Transverse colon (tissue), 4 donors: ENCODE measurements around the gene ERMARD. TPM values are rescaled to one million over a fixed set of nuclear protein-coding genes. Genes with fewer than 3 reads are reported as not detected.
A peak's percentile ranks its signal among the peaks of the same experiment; 100 is the strongest.

Experiments
- DNase-seq: peaks from one replicate; pipeline ENCODE4 v3.0.0-alpha.2; 2019
- H3K27ac ChIP-seq, 4 donors: fragments of 200-600 bp; sonication (generic); 2 replicates each; pipeline ENCODE4 v1.5.1; 2016 to 2018; ENCODE audit warnings: inconsistent platforms in 4 of 4
- H3K27me3 ChIP-seq: fragments of 200-600 bp; sonication (generic); 2 replicates; pipeline ENCODE4 v1.5.1; 2017; ENCODE audit warnings: inconsistent platforms
- H3K36me3 ChIP-seq, 4 donors: fragments of 200-600 bp; sonication (generic); 2 replicates each; pipeline ENCODE4 v1.5.1; 2017 to 2019; ENCODE audit warnings: inconsistent platforms in 4 of 4
- H3K4me1 ChIP-seq, 4 donors: fragments of 200-600 bp; sonication (generic); 2 replicates each; pipeline ENCODE4 v1.5.1; 2017 to 2020; ENCODE audit warnings: inconsistent platforms in 4 of 4
- H3K4me3 ChIP-seq, 4 donors: fragments of 200-600 bp; sonication (generic); 1 replicate in 1 of 4; 2 replicates in 3 of 4; pipeline versions ENCODE4 v1.5.1 to v1.6.1; 2017 to 2019; ENCODE audit warnings: inconsistent platforms in 4 of 4
- H3K9me3 ChIP-seq, 2 donors: fragments of 200-600 bp; sonication (generic); 2 replicates each; pipeline ENCODE4 v1.5.1; 2017 to 2019; ENCODE audit warnings: inconsistent platforms in 2 of 2
- EP300 ChIP-seq: sonication (generic); formaldehyde crosslinking; IDR thresholded peaks from one replicate; pipeline ENCODE4 v1.6.1; 2017; ENCODE audit warnings: antibody characterized with exemption, low read depth
- POLR2A ChIP-seq: fragments of 450-650 bp; IDR thresholded peaks from one replicate; pipeline ENCODE4 v1.6.1; 2016; ENCODE audit warnings: antibody characterized with exemption, mild to moderate bottlenecking, moderate library complexity
- POLR2AphosphoS5 ChIP-seq, 3 donors: sonication (generic); formaldehyde crosslinking; IDR thresholded peaks; one replicate each; pipeline ENCODE4 v1.6.1; 2016; ENCODE audit warnings: antibody characterized with exemption in 3 of 3
- WGBS, 2 donors: methylation state at CpG; one replicate each; pipeline ENCODE4 v1.1.5; 2018; ENCODE audit warnings: low coverage in 1 of 2; 5-methylcytosine and 5-hydroxymethylcytosine counted together
- in situ Hi-C, 4 donors: fragments of 200-750 bp; cut with MboI; loops; one replicate each; pipeline versions ENCODE4 v1.15.0 to v1.15.1; 2017; ENCODE audit warnings: low sequenced_read_pairs in 3 of 4, low pct_ligation_motif_present in 1 of 4, low pct_unique_long_range_greater_than_20kb in 1 of 4
- intact Hi-C: fragments of 100-400 bp; cut with DNase I; formaldehyde crosslinking; loops from one replicate; pipeline ENCODE4 v1.15.1; 2023; ENCODE audit warnings: low total_unique reads
- total RNA-seq, 4 donors: library from RNA; depleted of rRNA; stranded (reverse); fragments of >200 nt; gene quantifications; one replicate each; pipeline ENCODE4 v1.1.0, GENCODE V29; 2016
- TF ChIP-seq, protein P1 (sequence below), 5 experiments: fragments of 200-600 bp in 3 of 5; fragments of 450-650 bp in 2 of 5; sonication (generic) in 3 of 5; IDR thresholded peaks; 1 replicate in 2 of 5; 2 replicates in 3 of 5; pipeline ENCODE4 v1.5.1; 2016 to 2017; ENCODE audit warnings: antibody characterized with exemption in 5 of 5, inconsistent platforms in 3 of 5, mild to moderate bottlenecking in 2 of 5, moderate library complexity in 1 of 5

Gene ERMARD
- total RNA-seq, 4 donors from 2014 or later: 15.7 to 29.5 (median 20.8) TPM

- WGBS, 2 donors: 72 to 100% methylated on average over 1 to 24 of the region's 24 CpGs
- intact Hi-C loops (no loop called here), in situ Hi-C loops (no loop called here)
- Histone ChIP-seq H3K27me3 (no peaks in the 10 kb centered on the region), H3K36me3 (no peaks in the 10 kb centered on the region), H3K4me3 (peak overlapping the region; percentile 0 to 54 (median 32)), H3K4me1 (peaks cover 0 to 16% (median 14%) of the 10 kb centered on the region in 4 donors), H3K27ac (peak overlapping the region; percentile 69 to 82 (median 74)), H3K9me3 (no peaks in the 10 kb centered on the region)
- no peak for DNase-seq
- TF ChIP-seq EP300: no peak
These were observed 37.9 kb downstream of the ERMARD start for GRCh38 chr6:169789146-169789943.

DNA sequence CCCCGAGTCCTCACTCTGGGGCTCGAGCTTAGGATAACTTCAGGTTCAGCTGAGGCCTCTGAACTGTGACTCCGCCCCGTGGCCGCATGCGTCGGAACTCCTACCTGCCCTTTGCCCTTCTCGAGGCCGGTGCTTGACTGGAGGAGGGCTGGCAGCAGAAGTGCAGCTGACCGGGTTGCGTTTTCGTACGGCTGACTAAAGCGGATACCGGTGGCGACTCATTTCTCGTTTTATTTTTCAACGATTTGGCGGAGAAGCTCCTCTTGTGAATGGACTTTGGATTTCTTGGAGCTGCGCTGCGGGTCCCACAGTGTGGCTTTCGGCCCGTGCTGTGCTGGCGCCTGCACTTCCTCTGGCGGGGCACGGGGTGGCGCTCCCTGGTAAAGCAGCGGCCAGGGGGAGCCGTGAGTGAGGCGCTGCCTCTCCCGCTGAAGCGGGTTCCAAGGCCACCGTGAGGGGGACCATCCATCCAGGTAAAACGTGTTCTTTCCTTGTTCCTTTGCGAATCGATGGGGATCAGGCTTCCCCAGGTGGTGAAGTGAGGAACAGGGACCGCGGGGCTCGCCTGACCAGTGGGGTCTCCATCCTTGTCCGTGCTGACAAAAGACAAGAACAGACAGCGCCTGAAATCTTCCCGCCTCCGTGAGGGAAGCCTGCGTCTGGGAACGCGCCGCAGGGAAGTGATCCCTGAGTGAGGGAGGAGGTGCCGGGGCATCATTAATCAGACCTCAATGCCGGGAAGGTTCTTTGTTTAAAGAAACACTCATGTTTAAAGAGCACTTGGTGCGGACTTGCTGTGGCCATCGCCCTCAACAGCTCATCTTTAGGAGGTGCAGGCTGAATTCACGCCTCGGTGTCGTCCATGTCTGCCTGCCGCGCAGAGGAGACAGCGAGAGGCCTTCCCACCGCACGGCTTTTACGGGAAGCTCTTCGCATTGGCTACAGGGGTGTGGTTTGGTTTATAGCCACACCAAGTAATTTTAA is 38.8 kb downstream of the ERMARD start:
- Histone ChIP-seq H3K27me3 (no peaks in the 10 kb centered on the region), H3K27ac (peak overlapping the region; percentile 69 to 82 (median 74)), H3K9me3 (no peaks in the 10 kb centered on the region), H3K4me1 (peaks cover 0 to 16% (median 14%) of the 10 kb centered on the region in 4 donors), H3K36me3 (no peaks in the 10 kb centered on the region), H3K4me3 (peak overlapping the region; percentile 30 to 54 (median 32))
- in situ Hi-C loops (loop anchor here in 1 of 4 donors (10.0 kb wide), 1 partner anchor 725 kb away; no protein-coding TSS in a partner anchor), intact Hi-C loops (loop anchor here (10.0 kb wide), 1 partner anchor 735 kb away; no protein-coding TSS in a partner anchor)
- no peak for TF ChIP-seq POLR2A
- no peak for TF ChIP-seq EP300
- TF ChIP-seq POLR2AphosphoS5 (IDR thresholded peaks at IDR 0.05): peak in 1 of 3 donors; percentile 17
- TF ChIP-seq, protein P1, sequence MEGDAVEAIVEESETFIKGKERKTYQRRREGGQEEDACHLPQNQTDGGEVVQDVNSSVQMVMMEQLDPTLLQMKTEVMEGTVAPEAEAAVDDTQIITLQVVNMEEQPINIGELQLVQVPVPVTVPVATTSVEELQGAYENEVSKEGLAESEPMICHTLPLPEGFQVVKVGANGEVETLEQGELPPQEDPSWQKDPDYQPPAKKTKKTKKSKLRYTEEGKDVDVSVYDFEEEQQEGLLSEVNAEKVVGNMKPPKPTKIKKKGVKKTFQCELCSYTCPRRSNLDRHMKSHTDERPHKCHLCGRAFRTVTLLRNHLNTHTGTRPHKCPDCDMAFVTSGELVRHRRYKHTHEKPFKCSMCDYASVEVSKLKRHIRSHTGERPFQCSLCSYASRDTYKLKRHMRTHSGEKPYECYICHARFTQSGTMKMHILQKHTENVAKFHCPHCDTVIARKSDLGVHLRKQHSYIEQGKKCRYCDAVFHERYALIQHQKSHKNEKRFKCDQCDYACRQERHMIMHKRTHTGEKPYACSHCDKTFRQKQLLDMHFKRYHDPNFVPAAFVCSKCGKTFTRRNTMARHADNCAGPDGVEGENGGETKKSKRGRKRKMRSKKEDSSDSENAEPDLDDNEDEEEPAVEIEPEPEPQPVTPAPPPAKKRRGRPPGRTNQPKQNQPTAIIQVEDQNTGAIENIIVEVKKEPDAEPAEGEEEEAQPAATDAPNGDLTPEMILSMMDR (IDR thresholded peaks at IDR 0.05): peak; percentile 96 to 99 (median 96)
- 0 to 1% methylated on average over 2 to 60 of the region's 61 CpGs for WGBS, 2 donors
- peak; percentile 79 for DNase-seq

GRCh38 chr6:169791721-169792131 is 40.3 kb downstream of the ERMARD start:
- Histone ChIP-seq H3K4me1 (peaks cover 0 to 16% (median 14%) of the 10 kb centered on the region in 4 donors), H3K9me3 (no peaks in the 10 kb centered on the region), H3K27me3 (no peaks in the 10 kb centered on the region), H3K4me3 (no peak overlapping the region), H3K27ac (no peak overlapping the region), H3K36me3 (no peaks in the 10 kb centered on the region)
- 76 to 96% methylated on average over 3 to 6 of the region's 6 CpGs for WGBS, 2 donors
- in situ Hi-C loops: loop anchor here in 1 of 4 donors (10.0 kb wide), 1 partner anchor 723 kb away; no protein-coding TSS in a partner anchor
- intact Hi-C loops: loop anchor here (10.0 kb wide), 1 partner anchor 733 kb away; no protein-coding TSS in a partner anchor
- no peak for DNase-seq
- TF ChIP-seq, protein P1 (IDR thresholded peaks at IDR 0.05): no peak
- TF ChIP-seq POLR2AphosphoS5 (IDR thresholded peaks at IDR 0.05): no peak
- TF ChIP-seq POLR2A: no peak
- TF ChIP-seq EP300: no peak

GRCh38 chr6:169792306-169793015 is 41.0 kb downstream of the ERMARD start:
- WGBS, 2 donors: 89 to 90% methylated on average over 13 to 21 of the region's 21 CpGs
- in situ Hi-C loops: loop anchor here in 1 of 4 donors (10.0 kb wide), 1 partner anchor 722 kb away; no protein-coding TSS in a partner anchor
- no peak for DNase-seq
- Histone ChIP-seq H3K9me3 (no peaks in the 10 kb centered on the region), H3K27me3 (no peaks in the 10 kb centered on the region), H3K36me3 (no peaks in the 10 kb centered on the region), H3K4me3 (no peak overlapping the region), H3K4me1 (peaks cover 0 to 16% (median 14%) of the 10 kb centered on the region in 4 donors), H3K27ac (no peak overlapping the region)
- intact Hi-C loops: loop anchor here (10.0 kb wide), 1 partner anchor 732 kb away; no protein-coding TSS in a partner anchor
- TF ChIP-seq POLR2AphosphoS5 (IDR thresholded peaks at IDR 0.05): no peak
- TF ChIP-seq EP300: no peak
- TF ChIP-seq POLR2A: no peak
- TF ChIP-seq, protein P1 (IDR thresholded peaks at IDR 0.05): no peak
